SK-N-SH (cell line): Measurements from ENCODE around the gene CYP11A1. TPM values are rescaled to one million over a fixed set of nuclear protein-coding genes. Genes with fewer than 3 reads are reported as not detected.

Source experiments
- CTCF ChIA-PET: fragments of 300-600, 350-600 bp; formaldehyde crosslinking; extraction: SDS; loops from one replicate; lab custom pipeline; 2021; lab: Yijun Ruan, JAX
- POLR2A ChIA-PET: fragments of 350-600 bp; sonication (Branson Sonifier 250); formaldehyde crosslinking; extraction: SDS; loops from one replicate; lab custom pipeline; 2020; ENCODE audit warnings: antibody characterized with exemption, inconsistent platforms; lab: Yijun Ruan, JAX
- DNase-seq: peaks from one replicate; pipeline ENCODE4 v3.0.0; 2012
- H2AFZ ChIP-seq: fragments of 200-600 bp; sonication (generic); 2 replicates; pipeline ENCODE4 v1.8.1; 2016; ENCODE audit warnings: antibody characterized with exemption, mild to moderate bottlenecking, low read depth
- H3F3A ChIP-seq: fragments of 200-600 bp; sonication (generic); replicated peaks from 2 replicates; pipeline ENCODE3; 2016; ENCODE audit warnings: antibody characterized with exemption, mild to moderate bottlenecking; ENCODE audit not compliant: insufficient read depth
- H3K27ac ChIP-seq, 2 experiments: fragments of 200-500 bp in 1 of 2; fragments of 200-600 bp in 1 of 2; sonication (Bioruptor generic) in 1 of 2; sonication (generic), shearing (Covaris generic) in 1 of 2; 2 replicates each; pipeline versions ENCODE4 v1.5.1 to v1.6.1; 2014 to 2016; ENCODE audit warnings: low read depth in 2 of 2, inconsistent platforms in 1 of 2, low read length in 1 of 2, mild to moderate bottlenecking in 1 of 2, mixed read lengths in 1 of 2
- H3K27me3 ChIP-seq: fragments of 200-600 bp; sonication (generic), shearing (Covaris generic); 2 replicates; pipeline ENCODE4 v1.6.1; 2016; ENCODE audit warnings: mixed run types; ENCODE audit not compliant: insufficient read depth
- H3K36me3 ChIP-seq, 2 experiments: fragments of 200-500 bp in 1 of 2; fragments of 200-600 bp in 1 of 2; sonication (Bioruptor generic) in 1 of 2; sonication (generic) in 1 of 2; replicated peaks in 1 of 2; 2 replicates each; pipeline versions ENCODE3 to v1.5.1; 2014 to 2016; ENCODE audit warnings: low read length in 1 of 2, mild to moderate bottlenecking in 1 of 2; ENCODE audit not compliant: insufficient read depth in 2 of 2, control insufficient read depth in 1 of 2
- H3K4me1 ChIP-seq, 2 experiments: fragments of 200-500 bp in 1 of 2; fragments of 200-600 bp in 1 of 2; sonication (Bioruptor generic) in 1 of 2; sonication (generic), shearing (Covaris generic) in 1 of 2; 2 replicates each; pipeline versions ENCODE4 v1.5.1 to v1.6.1; 2014 to 2016; ENCODE audit warnings: low read depth in 1 of 2, low read length in 1 of 2, mixed run types in 1 of 2; ENCODE audit not compliant: insufficient read depth in 2 of 2, control insufficient read depth in 1 of 2
- H3K4me2 ChIP-seq: fragments of 200-600 bp; sonication (generic), shearing (Covaris generic); 2 replicates; pipeline ENCODE4 v1.6.1; 2017; ENCODE audit warnings: mixed run types
- H3K4me3 ChIP-seq, 2 experiments: fragments of 200-500 bp in 1 of 2; fragments of 200-600 bp in 1 of 2; sonication (Bioruptor generic) in 1 of 2; sonication (generic), shearing (Covaris generic) in 1 of 2; 2 replicates each; pipeline versions ENCODE4 v1.5.1 to v1.8.1; 2014 to 2016; ENCODE audit warnings: low read depth in 2 of 2, inconsistent platforms in 1 of 2, low read length in 1 of 2, mild to moderate bottlenecking in 1 of 2, mixed read lengths in 1 of 2, moderate library complexity in 1 of 2
- H3K79me2 ChIP-seq: fragments of 200-600 bp; sonication (generic); 2 replicates; pipeline ENCODE4 v1.8.1; 2017; ENCODE audit warnings: mild to moderate bottlenecking; ENCODE audit not compliant: insufficient read depth
- H3K9ac ChIP-seq: fragments of 200-600 bp; sonication (generic); 2 replicates; pipeline ENCODE4 v1.6.1; 2017; ENCODE audit warnings: mixed run types
- H3K9me2 ChIP-seq: fragments of 200-600 bp; sonication (generic); 2 replicates; pipeline ENCODE4 v1.6.1; 2017; ENCODE audit warnings: mixed run types
- H3K9me3 ChIP-seq: fragments of 200-600 bp; sonication (generic); 2 replicates; pipeline ENCODE4 v1.6.1; 2017; ENCODE audit warnings: mixed run types, mild to moderate bottlenecking, moderate library complexity
- H4K20me1 ChIP-seq: fragments of 200-600 bp; sonication (generic); 2 replicates; pipeline ENCODE4 v1.6.1; 2017; ENCODE audit warnings: mild to moderate bottlenecking, mixed run types; ENCODE audit not compliant: insufficient read depth
- CHD2 ChIP-seq: fragments of 150-350 bp; IDR thresholded peaks from 2 replicates; pipeline ENCODE4 v1.6.1; 2018; ENCODE audit warnings: low read length; ENCODE audit not compliant: partially characterized antibody
- CTCF ChIP-seq: fragments of 200-600 bp; sonication (generic); IDR thresholded peaks from 2 replicates; pipeline ENCODE4 v1.6.1; 2017; ENCODE audit warnings: antibody characterized with exemption, mild to moderate bottlenecking, moderate library complexity
- EP300 ChIP-seq, 2 experiments: IDR thresholded peaks; 2 replicates each; pipeline versions ENCODE4 v1.4.0 to v1.6.1; 2012; ENCODE audit warnings: borderline replicate concordance in 1 of 2, low read depth in 1 of 2, low read length in 1 of 2
- EZH2phosphoT487 ChIP-seq: fragments of 200-600 bp; sonication (generic); IDR thresholded peaks from 2 replicates; pipeline ENCODE4 v1.6.1; 2017; ENCODE audit warnings: low read depth, mixed run types, mild to moderate bottlenecking, antibody characterized with exemption, moderate library complexity, borderline replicate concordance
- FOSL2 ChIP-seq: IDR thresholded peaks from 2 replicates; pipeline ENCODE4 v1.4.0; 2012; ENCODE audit warnings: low read depth, mild to moderate bottlenecking, moderate library complexity, borderline replicate concordance
- IRF3 ChIP-seq: fragments of 150-350 bp; IDR thresholded peaks from 2 replicates; pipeline ENCODE4 v1.6.1; 2016; ENCODE audit warnings: mild to moderate bottlenecking, low read depth, low read length
- MAX ChIP-seq: IDR thresholded peaks from 2 replicates; pipeline ENCODE4 v1.4.0; 2012; ENCODE audit warnings: low read depth
- MEF2A ChIP-seq: IDR thresholded peaks from 2 replicates; pipeline ENCODE4 v1.4.0; 2012; ENCODE audit warnings: low read depth, borderline replicate concordance
- NFIC ChIP-seq: IDR thresholded peaks from 2 replicates; pipeline ENCODE4 v1.4.0; 2012; ENCODE audit warnings: borderline replicate concordance
- POLR2AphosphoS5 ChIP-seq: IDR thresholded peaks from 2 replicates; pipeline ENCODE4 v1.6.1; 2012; ENCODE audit warnings: low read depth, low read length
- RXRA ChIP-seq: IDR thresholded peaks from 2 replicates; pipeline ENCODE4 v1.4.0; 2012; ENCODE audit warnings: low read depth, mild to moderate bottlenecking, borderline replicate concordance
- TCF12 ChIP-seq: IDR thresholded peaks from 2 replicates; pipeline ENCODE4 v1.4.0; 2012
- ZBTB33 ChIP-seq: IDR thresholded peaks from 2 replicates; pipeline ENCODE4 v1.4.0; 2012; ENCODE audit warnings: low read depth, borderline replicate concordance
- WGBS: methylation state at CpG from one replicate; pipeline ENCODE4 v1.1.6; 2017; ENCODE audit warnings: low lambda C conversion rate; 5-methylcytosine and 5-hydroxymethylcytosine counted together
- polyA plus RNA-seq, 3 experiments: library from polyadenylated mRNA; depleted of rRNA; stranded (reverse); fragments of >200 nt; gene quantifications; 2 replicates each; pipeline ENCODE4 v1.2.3, GENCODE V29; 2012

CYP11A1 gene
- polyA plus RNA-seq, 1 of the 3 experiments (the other 2 are of a cell fraction): 0.08 TPM

- ChIA-PET POLR2A (no interaction called here), CTCF (interaction anchor here (0.5 to 1.3 kb wide), 3 partner anchors 11 to 35 kb away, joined by 3 to 6 read pairs (median 3); no protein-coding TSS in a partner anchor)
- Histone ChIP-seq H3K4me1 (peaks cover 0 to 12% of the 10 kb centered on the region in 2 experiments; a peak in 2 of 4 replicates), H3F3A (peaks cover 7% of the 10 kb centered on the region), H3K4me2 (no peak overlapping the region), H3K27ac (no peak overlapping the region), H3K9me2 (no peaks in the 10 kb centered on the region), H3K79me2 (no peaks in the 10 kb centered on the region), H3K9me3 (no peaks in the 10 kb centered on the region), H2AFZ (no peak overlapping the region), H3K9ac (no peak overlapping the region), H3K36me3 (no peaks in the 10 kb centered on the region), H4K20me1 (no peaks in the 10 kb centered on the region), H3K27me3 (no peaks in the 10 kb centered on the region), H3K4me3 (no peak overlapping the region)
- 87% methylated on average over 9 of the region's 16 CpGs for WGBS
- no peak for DNase-seq
- TF ChIP-seq ZBTB33 (no peak), EP300 (IDR thresholded peaks at IDR 0.05; ENCODE audit: borderline replicate concordance in 1 of 2, low read depth in 1 of 2, low read length in 1 of 2) (no peak), TCF12 (no peak), CTCF (no peak), POLR2AphosphoS5 (no peak), EZH2phosphoT487 (no peak), IRF3 (no peak), CHD2 (no peak), RXRA (no peak), MEF2A (no peak), FOSL2 (no peak), MAX (no peak), NFIC (no peak)
These were observed 36.6 kb upstream of the CYP11A1 start for GRCh38 chr15:74403991-74404563.
